Measurements from ENCODE around the gene NCAM2.

- TF ChIP-seq CTCF (IDR thresholded peaks at IDR 0.05) (no peak), POLR2A (IDR thresholded peaks at IDR 0.05) (no peak)
These were observed 368.1 kb downstream of the NCAM2 start for GRCh38 chr21:21366277-21366676.

All from heart left ventricle (tissue), 13 donors.